Heart left ventricle (tissue), 16 donors: ENCODE measurements around the gene MTUS2. TPM values are rescaled to one million over a fixed set of nuclear protein-coding genes. Genes with fewer than 3 reads are reported as not detected.
A peak's percentile ranks its signal among the peaks of the same experiment; 100 is the strongest.

Experiments
- ATAC-seq, 4 donors: fragments of 200-7000 bp; cut with Tn5 transposase; one replicate each; pipeline ENCODE4 v1.9.1; 2020 to 2022; ENCODE audit warnings: moderate library complexity in 4 of 4, mild to moderate bottlenecking in 3 of 4, moderate number of reproducible peaks in 1 of 4
- DNase-seq, 5 donors: peaks; one replicate each; pipeline ENCODE4 v3.0.0-alpha.2; 2020
- H3K27ac ChIP-seq, 12 donors: fragments of 200-600 bp; sonication (generic) in 4 of 12; one replicate each; pipeline versions ENCODE4 v1.5.0 to v1.8.0; 2016 to 2022; ENCODE audit warnings: mild to moderate bottlenecking in 2 of 12
- H3K27me3 ChIP-seq, 9 donors: fragments of 200-600 bp; sonication (generic) in 2 of 9; one replicate each; pipeline versions ENCODE4 v1.5.1 to v1.8.0; 2016 to 2022; ENCODE audit warnings: mild to moderate bottlenecking in 3 of 9
- H3K36me3 ChIP-seq, 9 donors: fragments of 200-600 bp; sonication (generic) in 2 of 9; one replicate each; pipeline versions ENCODE4 v1.5.0 to v1.8.0; 2018 to 2022; ENCODE audit warnings: mild to moderate bottlenecking in 2 of 9
- H3K4me1 ChIP-seq, 12 donors: fragments of 200-600 bp; sonication (generic) in 4 of 12; one replicate each; pipeline versions ENCODE4 v1.5.0 to v1.8.0; 2016 to 2022; ENCODE audit warnings: mild to moderate bottlenecking in 3 of 12
- H3K4me3 ChIP-seq, 12 donors: fragments of 200-600 bp; sonication (generic) in 4 of 12; one replicate each; pipeline versions ENCODE4 v1.5.0 to v1.8.0; 2017 to 2022; ENCODE audit warnings: mild to moderate bottlenecking in 9 of 12, moderate library complexity in 4 of 12
- H3K9me3 ChIP-seq, 12 donors: fragments of 200-600 bp; sonication (generic) in 4 of 12; one replicate each; pipeline versions ENCODE4 v1.5.0 to v1.8.0; 2016 to 2022; ENCODE audit warnings: mild to moderate bottlenecking in 1 of 12
- POLR2A ChIP-seq, 2 donors: fragments of 450-650 bp; IDR thresholded peaks; one replicate each; pipeline ENCODE4 v1.6.1; 2017; ENCODE audit warnings: antibody characterized with exemption in 2 of 2, mild to moderate bottlenecking in 2 of 2, moderate library complexity in 2 of 2
- WGBS, 4 donors: extraction: QIAGEN DNeasy Blood & Tissue Kit in 2 of 4; methylation state at CpG; one replicate each; pipeline versions ENCODE4 v1.1.5 to v1.1.7; 2013 to 2018; 5-methylcytosine and 5-hydroxymethylcytosine counted together
- intact Hi-C, 10 donors: fragments of 100-400 bp; cut with DNase I; formaldehyde crosslinking; loops; one replicate each; pipeline versions ENCODE4 v1.11.1 to v1.14.2; 2022
- polyA plus RNA-seq, 2 donors: library from polyadenylated mRNA; stranded (reverse); fragments of 200-250 nt; gene quantifications; one replicate each; pipeline ENCODE4 v1.2.3, GENCODE V29; 2013
- total RNA-seq, 9 donors: library from RNA; depleted of rRNA in 2 of 9; stranded (reverse); fragments of >200 nt in 2 of 9; fragmentation: NEBNext Ultra II Directional in 3 of 9; extraction: Animal tissue kit (Norgen Biotek cat#: 25700) in 3 of 9; gene quantifications; one replicate each; pipeline versions ENCODE4 v1.1.0 to v1.2.4, GENCODE V29; 2016 to 2023
- TF ChIP-seq, protein P1 (sequence below), 12 donors: fragments of 200-600 bp; sonication (generic) in 4 of 12; IDR thresholded peaks; one replicate each; pipeline versions ENCODE4 v1.5.0 to v1.8.0; 2018 to 2022; ENCODE audit warnings: antibody characterized with exemption in 12 of 12, mild to moderate bottlenecking in 5 of 12
- donor health status: ischemic (EF 13 %, LVEDD 7.1; RV severe dilation, severe dysfunction).
- donor health status: healthy with polysubstance abuse.
- donor health status: DM: no; HTN: yes; CAD: no.
- donor health status: DM: no; HTN: no; CAD: no.
- donor health status: ischemic (EF 25% LVEDD 6.9; RV normal size, moderate dysfunction).
- donor health status: ischemic (EF 25% LVEDD 5.7; RV mildly dilated, moderate dysfunction).
- donor health status: healthy.
- donor health status: DM: yes; HTN: yes; CAD: no.
- donor health status: ischemic (EF 35%, LVEDD 5.7; RV mildly dilated, moderate dysfunction).
- donor health status: nonischemic (EF 11% LVEDD 7.7; RV severe dilation, severe dysfunction).
- donor health status: DM: yes; HTN: yes; CAD: no.
- donor health status: PGD.
- donor health status: ischemic (EF 29% LVEDD 5.4; RV normal size, mild dysfunction).
- donor health status: nonischemic (EF 23%, LVEDD 6.1; RV moderate dilation, normal function).

The MTUS2 gene
- total and polyA plus RNA-seq, 11 donors = 28.7 to 174 (median 67.9) TPM

- DNase-seq (no peak), ATAC-seq (no peak)
- intact Hi-C loops = no loop called here
- Histone ChIP-seq H3K4me1 (peaks cover 0 to 5% (median 0%) of the 10 kb centered on the region in 12 donors), H3K9me3 (no peaks in the 10 kb centered on the region), H3K36me3 (no peaks in the 10 kb centered on the region), H3K27me3 (peaks cover 0 to 4% (median 0%) of the 10 kb centered on the region in 9 donors), H3K27ac (no peak overlapping the region), H3K4me3 (no peak overlapping the region)
- TF ChIP-seq, protein P1, sequence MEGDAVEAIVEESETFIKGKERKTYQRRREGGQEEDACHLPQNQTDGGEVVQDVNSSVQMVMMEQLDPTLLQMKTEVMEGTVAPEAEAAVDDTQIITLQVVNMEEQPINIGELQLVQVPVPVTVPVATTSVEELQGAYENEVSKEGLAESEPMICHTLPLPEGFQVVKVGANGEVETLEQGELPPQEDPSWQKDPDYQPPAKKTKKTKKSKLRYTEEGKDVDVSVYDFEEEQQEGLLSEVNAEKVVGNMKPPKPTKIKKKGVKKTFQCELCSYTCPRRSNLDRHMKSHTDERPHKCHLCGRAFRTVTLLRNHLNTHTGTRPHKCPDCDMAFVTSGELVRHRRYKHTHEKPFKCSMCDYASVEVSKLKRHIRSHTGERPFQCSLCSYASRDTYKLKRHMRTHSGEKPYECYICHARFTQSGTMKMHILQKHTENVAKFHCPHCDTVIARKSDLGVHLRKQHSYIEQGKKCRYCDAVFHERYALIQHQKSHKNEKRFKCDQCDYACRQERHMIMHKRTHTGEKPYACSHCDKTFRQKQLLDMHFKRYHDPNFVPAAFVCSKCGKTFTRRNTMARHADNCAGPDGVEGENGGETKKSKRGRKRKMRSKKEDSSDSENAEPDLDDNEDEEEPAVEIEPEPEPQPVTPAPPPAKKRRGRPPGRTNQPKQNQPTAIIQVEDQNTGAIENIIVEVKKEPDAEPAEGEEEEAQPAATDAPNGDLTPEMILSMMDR (IDR thresholded peaks at IDR 0.05) = no peak
- TF ChIP-seq POLR2A (IDR thresholded peaks at IDR 0.05) = no peak
- 76 to 84% (median 82%) methylated on average over 3 of the region's 3 CpGs for WGBS, 4 donors
Measured at GRCh38 chr13:29397265-29397664, 577.1 kb downstream of the MTUS2 start.

- Histone ChIP-seq H3K27ac (no peak overlapping the region), H3K36me3 (no peaks in the 10 kb centered on the region), H3K9me3 (no peaks in the 10 kb centered on the region), H3K4me1 (peaks cover 0 to 4% (median 0%) of the 10 kb centered on the region in 12 donors), H3K4me3 (no peak overlapping the region), H3K27me3 (no peaks in the 10 kb centered on the region)
- DNase-seq = no peak
- intact Hi-C loops = no loop called here
- ATAC-seq = peak in 2 of 4 donors; percentile 12 to 64
- 12 to 37% (median 36%) methylated on average over 5 of the region's 5 CpGs for WGBS, 4 donors
- no peak for TF ChIP-seq POLR2A (IDR thresholded peaks at IDR 0.05)
- TF ChIP-seq, protein P1 (IDR thresholded peaks at IDR 0.05) = no peak
Measured at GRCh38 chr13:29402166-29402636, 582.1 kb downstream of the MTUS2 start.

DNA sequence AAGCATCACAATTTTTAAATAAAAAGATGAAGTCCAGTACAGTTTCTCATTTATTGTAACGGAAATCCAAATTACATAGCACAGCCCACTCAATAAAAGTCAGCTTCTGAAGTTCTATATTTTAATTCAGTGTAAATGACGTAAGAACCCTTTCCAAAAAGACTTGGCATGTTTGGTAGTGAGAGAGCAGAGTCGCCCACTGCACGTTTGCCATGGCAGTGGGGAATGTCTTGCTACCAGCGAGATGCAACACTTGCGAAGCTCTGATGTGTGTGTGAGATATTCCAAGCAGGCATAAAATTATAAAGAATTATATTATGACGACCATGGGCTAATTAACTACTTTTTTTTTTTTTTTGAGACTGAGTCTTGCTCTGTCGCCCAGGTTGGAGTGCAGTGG, 585.3 kb downstream of the MTUS2 start:
- TF ChIP-seq POLR2A (IDR thresholded peaks at IDR 0.05) = no peak
- TF ChIP-seq, protein P1 (IDR thresholded peaks at IDR 0.05) = no peak
- H3K27me3 ChIP-seq = no peaks in the 10 kb centered on the region
- no peak overlapping the region for H3K4me3 ChIP-seq
- H3K4me1 ChIP-seq = peaks cover 0 to 4% (median 0%) of the 10 kb centered on the region in 12 donors
- DNase-seq = no peak
- H3K36me3 ChIP-seq = no peaks in the 10 kb centered on the region
- intact Hi-C loops = no loop called here
- no peak for ATAC-seq
- H3K9me3 ChIP-seq = no peaks in the 10 kb centered on the region
- no peak overlapping the region for H3K27ac ChIP-seq
- WGBS, 4 donors = 82 to 86% (median 84%) methylated on average over 8 of the region's 8 CpGs

- Histone ChIP-seq H3K27me3 (no peaks in the 10 kb centered on the region), H3K36me3 (no peaks in the 10 kb centered on the region), H3K4me3 (no peak overlapping the region), H3K27ac (no peak overlapping the region), H3K9me3 (peaks cover 0 to 15% (median 0%) of the 10 kb centered on the region in 12 donors), H3K4me1 (no peaks in the 10 kb centered on the region)
- 68 to 93% (median 82%) methylated on average over 2 of the region's 2 CpGs for WGBS, 4 donors
- intact Hi-C loops = no loop called here
- no peak for TF ChIP-seq POLR2A (IDR thresholded peaks at IDR 0.05)
- TF ChIP-seq, protein P1 (IDR thresholded peaks at IDR 0.05) = no peak
- DNase-seq (no peak), ATAC-seq (no peak)
Measured at GRCh38 chr13:29411481-29411880, 591.3 kb downstream of the MTUS2 start.
